GM10266 (cell line): ENCODE results near the gene RAB9A.

Source experiments
- DNase-seq: peaks from one replicate; pipeline ENCODE4 v3.0.0; 2012; ENCODE audit errors: extremely low spot score
- TF ChIP-seq, protein P1 (sequence below): IDR thresholded peaks from 2 replicates; pipeline ENCODE4 v1.5.1; 2012; ENCODE audit warnings: mild to moderate bottlenecking, low read depth; ENCODE audit not compliant: control insufficient read depth, insufficient read depth; ENCODE audit errors: missing control alignments

Gene RAB9A

DNA sequence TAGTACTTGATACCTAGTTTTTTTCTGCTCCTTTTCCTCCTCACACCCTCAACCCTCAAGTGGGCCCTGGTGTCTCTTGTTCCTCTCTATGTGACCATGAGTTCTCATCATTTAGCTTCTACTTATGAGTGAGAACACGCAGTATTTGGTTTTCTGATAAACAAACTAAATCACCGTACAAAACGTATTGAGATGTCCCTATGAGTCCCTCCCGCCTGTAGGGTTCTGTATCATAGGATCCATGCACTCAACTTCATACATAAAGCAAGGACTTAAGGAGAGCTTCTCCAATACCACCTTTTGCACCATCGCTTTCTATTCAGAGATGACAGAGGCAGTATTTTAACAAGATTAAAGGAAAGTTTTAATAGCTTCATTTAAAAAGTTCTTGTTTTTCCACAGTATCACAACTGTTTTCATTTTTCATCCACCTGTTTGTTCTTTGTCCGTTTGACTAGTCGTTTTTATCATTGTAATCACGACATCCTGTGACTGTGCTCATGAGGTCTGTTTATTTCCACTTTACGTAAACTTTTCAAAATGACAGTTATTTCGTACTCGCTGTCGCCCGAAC, 457 bp upstream of the RAB9A start:
- DNase-seq = no peak
- TF ChIP-seq, protein P1, sequence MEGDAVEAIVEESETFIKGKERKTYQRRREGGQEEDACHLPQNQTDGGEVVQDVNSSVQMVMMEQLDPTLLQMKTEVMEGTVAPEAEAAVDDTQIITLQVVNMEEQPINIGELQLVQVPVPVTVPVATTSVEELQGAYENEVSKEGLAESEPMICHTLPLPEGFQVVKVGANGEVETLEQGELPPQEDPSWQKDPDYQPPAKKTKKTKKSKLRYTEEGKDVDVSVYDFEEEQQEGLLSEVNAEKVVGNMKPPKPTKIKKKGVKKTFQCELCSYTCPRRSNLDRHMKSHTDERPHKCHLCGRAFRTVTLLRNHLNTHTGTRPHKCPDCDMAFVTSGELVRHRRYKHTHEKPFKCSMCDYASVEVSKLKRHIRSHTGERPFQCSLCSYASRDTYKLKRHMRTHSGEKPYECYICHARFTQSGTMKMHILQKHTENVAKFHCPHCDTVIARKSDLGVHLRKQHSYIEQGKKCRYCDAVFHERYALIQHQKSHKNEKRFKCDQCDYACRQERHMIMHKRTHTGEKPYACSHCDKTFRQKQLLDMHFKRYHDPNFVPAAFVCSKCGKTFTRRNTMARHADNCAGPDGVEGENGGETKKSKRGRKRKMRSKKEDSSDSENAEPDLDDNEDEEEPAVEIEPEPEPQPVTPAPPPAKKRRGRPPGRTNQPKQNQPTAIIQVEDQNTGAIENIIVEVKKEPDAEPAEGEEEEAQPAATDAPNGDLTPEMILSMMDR = no peak

DNA sequence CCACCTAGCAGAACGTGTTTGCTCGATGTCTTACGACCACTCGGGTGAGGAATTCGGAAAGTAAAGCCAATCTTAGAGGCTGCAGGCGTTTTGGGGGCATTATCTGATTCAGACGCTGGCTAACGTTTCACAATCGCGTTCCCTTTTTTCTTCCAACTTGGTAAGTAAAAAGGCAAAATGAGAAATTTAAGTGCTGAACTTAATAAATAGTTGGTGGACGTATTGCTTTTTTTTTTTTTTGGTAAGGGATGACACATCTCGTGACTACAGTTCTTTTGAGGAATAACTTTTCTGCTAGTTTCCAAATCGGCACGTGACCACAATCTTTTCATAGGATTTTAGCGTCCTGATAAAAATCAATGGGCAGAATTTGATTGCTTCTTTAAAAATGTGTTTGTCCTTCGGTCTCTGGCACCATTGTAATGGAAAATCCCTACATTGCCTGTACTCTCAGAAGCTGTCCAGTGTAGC, 848 bp downstream of the RAB9A start:
- DNase-seq = no peak
- TF ChIP-seq, protein P1 = no peak

- TF ChIP-seq, protein P1 = peak; percentile 27
- no peak for DNase-seq
These were observed 1.9 kb downstream of the RAB9A start for GRCh38 chrX:13690836-13691235.

GRCh38 chrX:13691841-13692371, 3.0 kb downstream of the RAB9A start:
- TF ChIP-seq, protein P1 = no peak
- DNase-seq = no peak

DNA sequence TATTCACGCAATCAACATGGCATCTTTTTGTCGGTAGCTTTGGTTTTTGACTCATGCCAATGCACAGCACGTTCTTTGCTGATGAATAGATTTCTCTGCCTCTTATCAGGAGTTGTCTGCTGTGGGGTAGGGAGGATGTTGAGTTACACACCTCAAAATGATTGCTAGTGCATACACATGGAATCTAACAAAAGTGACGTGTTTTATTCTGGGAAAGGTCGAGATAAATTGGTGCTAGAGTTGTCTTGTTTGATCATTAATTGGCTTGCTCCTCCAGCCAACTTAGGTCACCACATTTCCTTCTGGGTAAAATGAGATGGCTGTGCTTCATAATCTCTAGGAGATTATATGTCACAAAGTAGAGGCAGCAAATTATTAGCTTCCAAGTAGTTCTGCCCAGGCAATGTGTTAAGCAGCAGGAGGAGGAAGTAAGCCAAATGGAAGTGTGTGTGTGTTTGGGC, 3.9 kb downstream of the RAB9A start:
- TF ChIP-seq, protein P1 = no peak
- DNase-seq = no peak

- no peak for DNase-seq
These were observed 4.5 kb downstream of the RAB9A start for GRCh38 chrX:13693341-13693961.

DNA sequence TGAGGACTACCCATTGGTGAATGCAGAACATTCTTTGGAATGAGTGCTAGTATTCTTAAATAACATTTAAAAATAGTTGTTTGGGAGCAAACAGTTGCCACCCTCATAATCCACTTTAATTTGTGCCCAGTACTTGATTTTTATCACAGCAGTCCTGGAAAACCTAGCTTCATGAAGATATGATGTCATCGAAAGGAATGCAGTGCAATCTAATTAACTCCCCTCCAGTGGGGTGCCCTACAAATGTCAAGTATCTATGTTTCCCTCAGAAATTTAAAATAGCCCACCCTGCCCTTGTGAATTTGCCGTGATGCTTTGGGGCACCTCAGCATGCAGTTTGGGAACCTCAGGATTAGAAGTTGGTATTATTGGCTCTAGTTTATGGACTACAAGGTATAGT, 5.4 kb downstream of the RAB9A start:
- TF ChIP-seq, protein P1 = no peak
- no peak for DNase-seq

More at GRCh38 chrX:13693341-13693961, 4.5 kb downstream of the RAB9A start:
- TF ChIP-seq, protein P1 = no peak
